ENCODE measurements around the gene PRSS16. TPM values are rescaled to one million over a fixed set of nuclear protein-coding genes. Genes with fewer than 3 reads are reported as not detected.

PRSS16 gene
- total and polyA plus RNA-seq, 9 of the 15 experiments (the other 6 are each of a cell fraction or from before 2014, with no cell fraction given): 4.5 to 21.3 (median 12.1) TPM

GRCh38 chr6:27251112-27251605 is 3.7 kb downstream of the PRSS16 start (continued):
- TF ChIP-seq HDAC3 (IDR thresholded peaks at IDR 0.05; ENCODE audit: borderline replicate concordance, partially characterized antibody) (no peak), ZBED1 (IDR thresholded peaks at IDR 0.05) (no peak), TRIM28 (IDR thresholded peaks at IDR 0.05) (peak; percentile 54; the same call in 1 of the 2 replicates), ZNF398 (CRISPR knock-in tag; IDR thresholded peaks at IDR 0.05) (no peak), ID3 (CRISPR knock-in tag; IDR thresholded peaks at IDR 0.05) (no peak), ID3 (tag; IDR thresholded peaks at IDR 0.05) (no peak), BRF1 (IDR thresholded peaks at IDR 0.05; ENCODE audit: borderline replicate concordance, extremely low read depth, insufficient read length) (no peak), LARP7 (IDR thresholded peaks at IDR 0.05) (peak; percentile 65; the same call in 1 of the 2 replicates), MEF2D (tag; conservative IDR thresholded peaks at IDR 0.05; ENCODE audit: low read depth) (no peak), ZBTB2 (IDR thresholded peaks at IDR 0.05) (peak; percentile 69), MTF1 (CRISPR knock-in tag; IDR thresholded peaks at IDR 0.05; ENCODE audit: borderline replicate concordance) (no peak), ZNF785 (CRISPR knock-in tag; IDR thresholded peaks at IDR 0.05) (no peak), MLLT1 (IDR thresholded peaks at IDR 0.05) (peak in 1 of 2 experiments; percentile 50; a peak in 1 of 4 replicates), DEAF1 (CRISPR knock-in tag; IDR thresholded peaks at IDR 0.05) (no peak), CBX1 (IDR thresholded peaks at IDR 0.05; ENCODE audit: low read depth) (no peak), NR0B1 (IDR thresholded peaks at IDR 0.05; ENCODE audit: partially characterized antibody) (no peak), MAZ (CRISPR knock-in tag; conservative IDR thresholded peaks at IDR 0.05 in 1 of 2, IDR thresholded peaks at IDR 0.05 in 1 of 2) (peak; percentile 11 to 74), MAFF (IDR thresholded peaks at IDR 0.05; ENCODE audit: low read length) (no peak), SPI1 (IDR thresholded peaks at IDR 0.05; ENCODE audit: borderline replicate concordance, low read depth, low read length) (no peak), KLF6 (CRISPR knock-in tag; IDR thresholded peaks at IDR 0.05; ENCODE audit: borderline replicate concordance) (peak; percentile 21; the same call in 1 of the 2 replicates), ZC3H8 (IDR thresholded peaks at IDR 0.05) (no peak; the same call in 1 of the 2 replicates), RBM34 (IDR thresholded peaks at IDR 0.05; ENCODE audit: borderline replicate concordance, insufficient read depth, low read length) (no peak)

Data from K562 (cell line).